ENCODE measurements around the gene PTPRD.

PTPRD gene

DNA sequence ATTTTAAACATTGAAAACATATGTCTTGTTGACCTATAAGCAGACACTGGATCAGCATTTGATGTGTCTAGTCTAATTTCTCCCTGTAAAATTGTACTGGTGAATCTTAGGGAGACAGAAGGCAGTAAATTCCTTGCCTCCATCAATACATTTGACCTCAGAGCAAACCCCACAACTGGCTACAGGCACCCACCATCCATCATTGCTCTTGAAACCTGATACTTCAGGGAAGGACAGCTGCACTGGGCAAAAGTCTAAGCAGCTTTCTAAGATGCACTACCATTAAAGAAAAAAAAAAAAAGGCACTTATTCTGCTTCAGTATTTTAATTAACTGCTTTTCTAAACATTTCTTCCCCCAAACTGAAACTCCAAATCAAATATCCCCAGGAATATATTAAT, 1761.9 kb downstream of the PTPRD start:
- no peak for DNase-seq

DNA sequence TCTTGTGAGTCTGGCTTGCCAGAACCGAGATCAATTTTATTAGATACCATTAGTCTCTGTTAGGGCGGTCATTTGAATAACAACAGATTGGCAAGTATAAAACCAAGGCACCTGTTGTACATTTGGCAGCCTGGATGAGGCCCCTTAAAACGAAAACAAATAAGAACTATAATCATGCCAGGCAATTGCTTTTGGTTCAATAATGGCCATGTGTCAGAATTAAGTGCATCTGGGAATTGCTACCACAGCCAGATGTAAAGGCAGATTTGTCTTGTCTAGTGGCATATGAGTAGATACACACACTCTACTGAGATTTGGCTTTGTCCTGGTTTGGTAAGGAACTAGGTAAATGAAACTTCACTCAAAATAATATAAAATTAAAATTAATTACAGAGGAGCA, 1767.0 kb downstream of the PTPRD start:
- no peak for DNase-seq

DNA sequence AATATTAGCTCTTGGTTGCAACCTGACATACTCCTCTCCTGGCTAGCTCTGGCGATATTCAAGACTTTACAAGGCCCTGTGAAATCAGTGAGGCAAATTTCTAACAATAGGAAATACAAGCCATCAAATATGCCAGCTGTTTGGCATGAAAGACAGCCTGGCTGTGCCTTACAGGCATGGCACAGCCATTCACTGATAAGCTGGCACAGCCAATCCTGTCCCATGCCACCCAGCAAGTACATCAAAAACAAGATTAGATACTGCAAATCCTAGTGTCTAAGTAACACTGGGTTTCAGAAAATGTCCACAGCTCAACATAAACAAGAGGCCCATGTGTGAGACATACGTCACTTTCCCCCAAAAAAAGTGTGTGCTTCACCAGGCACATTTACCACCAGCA, 1767.4 kb downstream of the PTPRD start:
- DNase-seq, result no peak

DNA sequence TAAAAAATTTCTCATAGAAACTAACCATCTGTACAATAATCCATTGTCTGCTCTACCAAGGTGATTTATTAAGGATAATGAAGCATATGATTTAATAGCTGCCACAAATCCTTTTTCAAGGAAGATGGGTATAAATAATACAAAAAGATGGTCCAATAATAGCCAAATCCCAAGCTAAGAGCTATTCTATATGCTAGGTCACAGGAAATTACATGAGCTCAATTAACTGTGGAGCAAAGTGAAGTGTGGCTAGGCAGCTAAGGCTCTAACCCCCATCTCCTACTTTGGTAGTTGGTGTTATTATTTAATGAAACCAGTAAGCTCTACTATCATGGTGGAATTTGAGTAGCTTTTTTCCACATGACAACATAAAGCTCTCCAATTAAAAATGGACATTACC, 1768.3 kb downstream of the PTPRD start:
- no peak for DNase-seq

DNA sequence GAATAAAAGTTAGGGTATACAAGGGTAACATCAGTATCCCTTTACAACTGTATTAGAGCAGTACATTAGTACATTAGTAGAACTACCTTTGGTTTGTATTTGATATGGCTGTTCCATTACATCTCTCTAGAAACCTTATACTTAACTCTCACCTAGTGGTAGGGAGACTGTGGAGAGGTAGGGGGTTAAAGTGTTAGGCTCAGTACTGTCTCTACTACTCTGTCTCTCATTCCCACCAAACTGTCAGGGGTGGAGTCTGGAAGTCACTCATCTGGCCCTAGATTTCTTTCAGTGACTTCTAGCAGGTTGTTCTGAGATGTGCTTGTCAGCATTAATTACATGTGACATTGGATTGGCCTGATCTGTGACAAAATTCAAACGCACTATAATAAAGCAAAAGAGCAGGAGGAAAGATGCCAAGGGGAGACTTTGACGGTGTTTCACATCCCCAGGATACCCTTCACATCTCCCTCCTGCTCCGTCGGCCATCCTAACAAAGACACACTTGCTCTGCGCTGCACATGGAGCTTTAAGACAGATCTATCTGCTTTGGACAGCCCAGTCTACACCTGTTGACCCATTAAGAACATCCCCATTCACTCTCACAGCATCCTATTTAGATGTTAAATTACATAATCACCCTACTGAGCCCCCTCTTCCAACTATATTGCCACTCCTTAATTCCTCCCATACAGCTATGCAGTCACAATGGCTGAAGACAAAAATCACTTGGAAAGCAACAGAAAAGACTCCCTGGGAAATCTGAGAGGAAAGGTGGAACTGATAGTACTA, 1770.2 kb downstream of the PTPRD start:
- no peak for DNase-seq

DNA sequence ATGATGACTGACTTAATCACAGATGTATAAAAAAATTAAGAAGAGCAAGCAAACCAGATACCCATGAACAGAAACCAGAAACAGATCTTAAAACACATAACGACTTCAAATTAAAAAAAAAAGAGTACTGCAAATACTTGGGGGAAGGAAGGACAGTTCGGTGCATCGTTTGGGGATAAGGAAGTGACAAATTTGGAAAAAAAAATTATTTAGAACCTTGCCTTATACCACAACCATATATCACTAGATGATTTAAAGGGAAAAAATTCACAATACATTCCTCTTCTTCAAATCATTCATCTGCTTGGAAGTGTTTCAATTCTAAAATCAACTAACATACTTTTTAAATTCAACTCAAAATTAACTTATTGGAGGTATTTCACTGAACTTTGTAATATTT, 1774.7 kb downstream of the PTPRD start:
- DNase-seq, result no peak

DNA sequence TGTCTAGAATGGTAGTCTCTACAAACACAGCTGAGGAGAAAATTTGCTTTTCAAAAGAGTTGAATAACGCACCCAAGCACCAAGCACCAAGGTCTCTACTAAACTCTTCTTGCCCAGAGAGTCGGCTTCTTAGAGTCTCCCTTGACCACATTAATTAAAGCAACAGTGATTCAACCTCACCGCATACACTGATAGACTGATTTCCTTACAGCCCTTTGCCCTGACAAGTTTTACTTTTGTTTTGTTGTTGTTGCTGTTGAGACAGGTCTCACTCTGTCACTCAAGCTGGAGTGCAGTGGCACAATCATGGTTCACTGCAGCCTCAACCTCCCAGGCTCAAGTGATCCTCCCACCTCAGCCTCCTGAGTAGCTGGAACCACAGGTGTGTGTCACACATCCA, 1777.5 kb downstream of the PTPRD start:
- DNase-seq, result no peak

DNA sequence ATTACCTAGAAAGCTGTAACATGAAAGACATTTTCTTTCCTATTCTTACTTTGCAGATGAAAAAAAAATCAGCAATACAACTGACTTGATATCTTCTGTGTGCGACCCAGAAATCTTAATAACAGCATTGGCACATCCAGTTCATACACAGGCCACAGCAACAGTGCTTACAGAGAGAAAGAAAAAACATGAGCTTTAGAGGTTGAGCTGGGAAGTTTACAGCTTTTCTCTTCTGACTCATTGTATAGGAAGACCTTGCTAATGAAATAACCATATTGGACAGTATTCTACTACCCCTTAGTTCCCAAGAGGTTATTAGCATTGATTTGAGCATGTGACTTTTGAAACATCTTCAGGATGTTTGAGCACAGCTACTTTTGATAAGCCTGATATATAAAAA, 1779.8 kb downstream of the PTPRD start:
- no peak for DNase-seq

DNA sequence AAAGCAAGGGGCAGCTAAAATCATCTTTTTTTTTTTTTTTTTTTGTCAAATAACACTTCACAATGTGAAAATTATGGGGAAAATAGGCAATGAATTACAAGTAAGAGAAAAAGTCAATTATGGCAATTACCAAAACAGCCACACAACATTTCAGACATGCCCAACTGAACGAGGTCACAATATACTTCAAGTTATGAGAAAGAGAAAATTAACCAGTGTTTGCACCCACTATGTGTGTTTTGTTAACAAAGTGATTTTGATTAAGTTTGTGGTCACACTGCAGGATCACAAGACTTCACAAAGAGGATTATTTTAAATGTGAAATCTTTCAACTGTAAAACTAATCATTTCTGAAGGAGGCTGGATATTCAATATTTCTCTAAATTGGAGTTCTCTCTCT, 1780.4 kb downstream of the PTPRD start:
- DNase-seq, result no peak

DNA sequence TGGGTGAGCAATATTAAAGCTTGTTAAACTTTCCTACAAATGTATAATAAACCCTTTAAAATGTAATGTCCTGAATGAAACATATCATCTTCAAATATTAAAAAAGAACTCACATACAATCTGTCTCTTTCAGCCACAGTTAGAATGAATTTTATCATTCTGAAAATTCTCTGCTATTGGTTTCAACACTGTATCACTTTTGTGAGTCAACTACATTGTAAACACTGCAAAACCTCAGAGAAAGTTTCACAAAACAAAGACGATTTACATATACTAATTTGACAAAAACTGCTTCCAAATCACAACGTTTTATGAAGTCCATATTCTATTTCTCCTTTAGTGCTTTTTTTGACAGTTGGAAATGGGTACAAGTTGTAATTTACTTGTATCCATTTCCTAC, 1781.2 kb downstream of the PTPRD start:
- no peak for DNase-seq

DNA sequence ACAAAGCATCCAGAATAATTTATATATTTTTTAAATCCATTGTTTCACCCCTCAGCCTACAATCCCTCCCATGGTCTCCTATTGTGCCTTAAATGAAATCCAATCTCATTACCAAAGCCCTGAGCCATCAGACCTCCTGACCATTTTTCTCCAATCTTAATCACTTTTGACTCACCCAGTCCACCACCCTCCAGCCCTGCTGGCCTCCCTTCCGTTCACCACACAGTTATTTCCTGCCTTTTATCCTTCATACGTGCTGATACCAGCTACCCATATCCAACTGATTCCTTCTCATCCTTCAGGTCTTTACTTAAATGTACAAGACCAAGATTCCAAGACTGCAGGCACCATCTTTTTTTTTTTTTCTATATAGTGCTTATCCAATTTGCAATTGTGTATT, 1786.5 kb downstream of the PTPRD start:
- DNase-seq, result no peak

DNA sequence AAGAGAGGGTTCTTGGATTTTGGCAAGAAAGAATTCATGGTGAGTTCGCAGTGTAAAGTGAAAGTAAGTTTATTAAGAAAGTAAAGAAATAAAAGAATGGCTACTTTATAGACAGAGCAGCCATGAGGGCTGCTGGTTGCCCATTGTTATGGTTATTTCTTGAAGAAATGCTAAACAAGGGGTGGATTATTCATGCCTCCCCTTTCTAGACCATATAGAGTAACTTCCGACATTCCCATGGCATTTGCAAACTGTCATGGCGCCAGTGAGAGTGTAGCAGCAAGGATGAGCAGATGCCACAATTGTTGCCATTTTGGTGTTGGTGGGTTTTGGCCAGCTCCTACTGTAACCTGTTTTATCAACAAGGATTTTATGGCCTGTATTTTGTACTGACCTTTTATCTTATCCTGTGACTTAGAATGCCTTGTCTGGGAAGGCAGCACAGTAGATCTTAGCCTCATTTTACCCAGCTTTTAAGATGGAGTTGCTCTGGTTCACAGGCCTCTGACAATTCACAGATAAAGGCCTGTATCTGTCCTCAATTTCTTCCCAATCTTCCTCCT, 1787.1 kb downstream of the PTPRD start:
- DNase-seq, result no peak

DNA sequence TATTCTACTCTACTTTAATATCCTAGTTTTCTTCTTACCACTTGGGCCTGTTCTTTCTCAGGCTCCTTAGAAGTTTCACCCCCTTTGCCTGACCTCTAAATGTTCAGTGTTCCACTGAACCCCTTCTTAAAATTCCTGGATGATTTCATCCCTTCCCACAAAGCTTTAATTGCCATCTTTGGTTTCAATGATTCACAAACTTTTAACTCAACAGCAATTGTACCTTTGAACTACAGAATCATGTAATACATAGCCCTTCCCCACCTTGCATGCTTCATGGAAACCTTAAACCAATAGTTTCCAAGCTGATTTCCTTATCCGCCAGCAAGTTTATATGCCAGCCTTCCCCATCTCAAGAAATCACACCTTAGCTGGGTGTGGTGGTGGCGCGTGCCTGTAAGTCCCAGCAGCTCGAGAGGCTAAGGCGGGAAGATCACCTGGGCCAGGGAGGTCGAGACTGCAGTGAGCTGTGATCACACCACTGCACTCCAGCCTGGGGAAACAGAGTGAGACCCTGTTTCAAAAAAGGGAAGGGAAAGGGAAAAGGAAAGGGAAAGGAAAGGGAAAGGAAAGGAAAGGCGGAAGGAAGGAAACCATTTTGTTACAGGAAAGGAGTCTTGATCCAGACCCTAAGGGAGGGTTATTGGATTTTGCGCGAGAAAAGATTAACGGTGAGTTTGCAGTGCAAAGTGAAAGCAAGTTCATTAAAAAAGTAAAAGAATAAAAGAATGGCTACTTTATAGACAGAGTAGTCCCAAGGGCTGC, 1789.5 kb downstream of the PTPRD start:
- DNase-seq, result no peak

DNA sequence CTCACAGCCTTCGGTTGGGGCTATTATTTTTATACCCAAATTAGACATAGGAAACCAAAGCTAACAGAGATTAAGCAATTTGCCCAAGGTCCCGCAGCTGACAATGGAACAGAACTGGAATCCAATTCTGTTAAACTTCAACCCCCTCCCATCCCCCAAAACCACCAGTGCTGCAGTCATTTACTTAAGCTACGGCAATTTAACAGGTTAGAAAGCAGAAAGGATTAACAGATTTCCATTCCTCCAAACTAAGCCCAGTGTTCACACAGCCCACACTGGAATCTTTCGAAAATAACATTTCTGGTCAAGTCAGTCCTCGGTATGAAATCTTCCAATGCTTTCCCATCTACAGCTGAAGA, 1790.2 kb downstream of the PTPRD start:
- no peak for DNase-seq

DNA sequence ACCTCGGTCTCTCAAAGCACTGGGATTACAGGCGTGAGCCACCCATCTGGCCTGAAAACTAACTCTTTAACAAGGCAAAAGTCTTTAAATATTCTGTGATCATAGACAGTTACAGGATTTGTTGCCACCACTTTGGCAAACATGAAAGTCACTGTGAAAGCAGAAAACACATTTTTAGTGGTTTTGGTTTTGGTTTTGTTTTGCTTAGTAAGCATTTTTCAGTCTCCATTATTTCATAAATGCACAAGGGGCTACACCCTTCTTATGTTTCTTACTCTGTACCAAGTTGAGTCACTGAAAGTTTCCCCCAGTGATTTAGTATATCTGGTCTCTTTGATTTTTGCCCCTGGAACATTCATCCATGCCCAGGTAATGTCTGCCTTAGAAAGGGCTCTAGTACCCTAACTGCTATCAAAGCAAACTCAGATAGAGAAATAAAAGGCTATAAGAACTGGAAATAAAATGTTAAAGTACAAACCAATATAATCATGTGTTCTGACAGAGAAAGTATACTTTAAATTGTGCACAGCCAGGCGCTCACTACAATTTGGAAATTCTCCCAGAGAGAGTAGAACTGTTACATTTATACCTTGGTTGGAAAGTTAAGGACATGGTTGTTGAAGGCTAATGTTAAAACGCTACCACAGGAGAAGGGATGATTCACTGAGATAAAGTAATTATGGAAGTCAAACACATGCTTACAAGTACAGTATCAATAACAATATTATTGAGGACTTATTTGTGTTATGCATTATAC, 1790.7 kb downstream of the PTPRD start:
- DNase-seq, result no peak

DNA sequence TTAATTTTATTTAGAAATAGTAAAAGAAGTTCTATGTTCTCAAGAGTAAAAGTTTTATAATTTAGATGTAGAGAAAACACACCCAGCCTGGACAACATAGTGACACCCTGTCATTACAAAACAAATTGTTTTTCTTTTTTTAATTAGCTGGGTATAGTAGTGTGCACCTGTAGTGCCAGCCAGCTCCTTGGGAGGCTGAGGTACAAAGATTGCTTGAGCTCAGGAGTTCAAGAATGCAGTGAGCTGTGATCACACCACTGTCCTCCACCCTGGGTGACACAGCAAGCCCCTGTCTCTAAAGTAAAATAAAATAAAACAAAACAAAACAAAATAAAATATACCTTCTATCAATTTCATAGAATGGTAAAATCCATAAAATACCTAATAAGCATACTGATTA, 1795.5 kb downstream of the PTPRD start:
- no peak for DNase-seq

DNA sequence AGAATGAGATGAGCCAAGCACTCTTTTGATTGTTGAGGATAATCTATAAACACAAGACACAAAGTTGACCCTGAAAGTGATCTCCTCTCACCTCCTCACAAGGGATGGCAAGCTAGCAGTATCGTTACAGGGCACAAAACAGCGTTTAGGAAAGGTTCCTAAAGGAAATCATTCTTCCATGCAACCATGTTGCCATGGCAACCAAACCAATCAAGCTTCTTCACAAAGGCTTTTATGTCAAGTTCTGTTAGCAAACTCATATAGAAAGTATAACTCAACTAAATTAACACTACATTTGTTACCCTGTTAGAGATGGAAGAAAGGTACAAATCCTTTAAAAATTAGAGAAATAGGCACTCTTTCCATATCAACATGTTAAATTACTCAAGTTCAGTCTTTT, 1796.4 kb downstream of the PTPRD start:
- DNase-seq, result no peak

DNA sequence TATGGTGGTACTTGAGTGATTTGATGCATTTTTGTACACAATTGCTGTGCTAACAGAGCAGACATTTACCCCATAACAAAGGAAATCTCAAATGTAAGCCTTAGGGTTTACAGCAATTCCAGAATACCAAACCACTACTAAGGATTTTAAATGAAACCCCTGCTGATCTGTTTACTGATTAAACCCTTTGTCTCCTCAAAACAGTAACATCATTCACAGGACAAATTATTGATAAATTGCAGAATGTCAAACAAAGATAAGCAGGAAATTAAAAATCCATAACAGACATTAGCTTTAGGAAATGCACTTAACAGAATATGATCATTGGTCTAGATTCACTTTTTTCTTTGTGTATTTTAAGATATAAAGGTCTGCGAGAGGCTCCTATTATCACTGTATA, 1796.9 kb downstream of the PTPRD start:
- DNase-seq, result no peak

DNA sequence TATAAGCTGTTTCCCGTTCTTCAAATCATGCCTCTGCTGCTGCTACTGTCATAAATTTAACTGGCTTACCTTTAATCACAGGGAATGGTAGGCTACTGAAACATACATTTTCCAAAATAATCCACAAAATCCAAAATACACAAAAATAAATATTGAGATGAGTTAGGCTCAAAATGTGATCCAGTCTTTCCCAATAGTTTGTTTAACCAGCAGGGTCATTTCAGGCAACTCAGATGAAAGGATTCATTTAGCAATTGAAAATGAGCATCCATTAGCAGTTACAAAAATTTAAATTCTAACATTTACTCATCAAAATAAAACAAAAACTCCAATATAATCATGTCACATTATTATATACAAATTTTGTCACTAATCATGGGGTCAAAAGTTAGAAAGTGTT, 1797.6 kb downstream of the PTPRD start:
- DNase-seq, result no peak

DNA sequence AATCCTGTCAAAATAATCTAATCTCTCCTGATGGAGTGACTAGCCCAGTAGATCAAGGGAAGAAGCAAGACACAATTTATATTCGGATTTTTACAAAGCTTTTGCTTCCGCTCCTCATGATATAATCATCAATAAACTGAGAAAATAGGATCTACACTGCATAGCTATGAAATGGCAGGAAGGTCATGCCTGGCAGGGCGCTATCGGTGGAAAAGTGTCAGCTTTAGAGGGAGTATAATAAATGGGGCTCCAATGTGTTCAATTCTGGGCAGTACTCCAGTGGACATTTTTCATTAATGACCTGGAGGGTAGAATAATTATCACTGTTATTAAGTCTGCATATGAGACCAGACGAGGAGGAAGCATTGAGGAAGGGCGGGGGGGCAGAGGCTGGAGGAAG, 1799.9 kb downstream of the PTPRD start:
- no peak for DNase-seq

DNA sequence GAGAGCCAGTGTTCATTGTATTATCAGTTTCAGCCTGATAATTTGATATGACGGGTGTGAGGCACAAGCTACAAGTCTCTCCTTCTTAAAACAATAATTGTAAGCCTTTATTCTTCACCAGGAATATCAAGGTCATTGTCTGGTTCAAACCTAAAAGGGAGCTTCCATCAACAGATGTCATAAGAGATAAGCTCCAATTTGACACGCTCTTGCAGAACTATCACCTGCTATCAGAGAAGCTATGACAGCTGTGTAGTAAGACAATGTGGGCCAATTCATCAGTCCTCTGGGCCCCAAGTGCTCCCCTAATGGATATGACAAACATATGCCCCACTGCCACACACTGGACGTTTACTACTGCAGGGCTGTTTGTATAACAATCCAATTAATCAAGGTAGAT, 1803.1 kb downstream of the PTPRD start:
- no peak for DNase-seq

DNA sequence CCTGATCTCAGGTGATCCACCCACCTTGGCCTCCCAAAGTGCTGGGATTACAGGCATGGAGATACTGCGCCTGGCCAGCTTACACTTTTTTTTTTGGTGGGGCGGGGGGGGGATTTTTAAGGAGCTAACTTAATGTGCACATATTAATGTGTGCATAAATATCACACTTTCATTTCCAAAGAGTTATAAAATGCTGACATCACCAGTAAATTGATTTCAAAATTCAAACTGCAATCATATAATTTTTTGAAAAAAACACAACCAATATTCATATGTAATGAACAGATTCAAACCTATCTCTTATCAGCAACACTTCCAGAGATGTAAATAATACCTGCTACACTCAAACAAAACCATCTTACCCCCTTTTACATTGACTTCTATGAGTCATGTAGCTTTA, 1806.7 kb downstream of the PTPRD start:
- DNase-seq, result no peak

DNA sequence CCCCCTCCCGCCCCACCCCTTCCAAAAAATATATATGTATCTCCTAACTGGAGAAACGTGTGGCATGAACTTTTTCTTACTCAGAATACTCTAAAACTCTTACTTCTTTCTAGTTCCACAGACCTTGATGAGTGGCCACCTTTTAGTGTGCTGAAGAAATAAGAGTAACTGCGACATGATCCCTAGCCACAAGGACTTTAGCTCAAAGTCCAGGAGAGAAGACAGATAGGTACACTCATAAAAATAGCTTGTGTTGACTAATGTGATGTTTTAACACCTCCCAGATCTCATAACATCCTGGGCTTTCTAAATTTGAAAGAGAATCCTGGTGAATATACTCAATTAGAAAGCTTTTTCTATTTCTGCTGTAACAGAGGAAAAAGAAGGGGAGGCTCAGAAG, 1808.2 kb downstream of the PTPRD start:
- no peak for DNase-seq

DNA sequence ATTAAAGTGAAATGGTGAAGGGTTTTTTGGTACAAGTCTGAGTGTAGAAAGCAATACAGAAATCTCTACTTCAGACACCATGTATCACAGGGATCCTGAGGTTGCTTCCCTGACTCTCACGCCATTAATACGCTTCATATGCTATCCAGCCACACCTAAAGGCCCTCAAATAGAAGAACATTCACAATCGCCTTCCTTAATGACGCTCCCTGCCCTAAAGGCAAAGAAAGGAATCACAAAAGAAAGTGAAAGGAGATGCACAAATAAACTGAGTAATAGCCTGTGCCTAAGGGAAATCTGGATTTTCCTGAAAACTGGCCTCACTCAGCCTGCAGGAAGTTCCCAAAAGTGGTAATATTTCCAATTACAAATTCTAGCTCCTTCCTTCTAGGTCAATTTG, 1810.6 kb downstream of the PTPRD start:
- DNase-seq, result no peak
